Adrenal gland (tissue), 12 donors: ENCODE results near the gene PSMB7. TPM values are rescaled to one million over a fixed set of nuclear protein-coding genes. Genes with fewer than 3 reads are reported as not detected.

Experiments
- DNase-seq, 7 donors: peaks; one replicate each; pipeline ENCODE4 v3.0.0-alpha.2; 2019 to 2020
- H3K27ac ChIP-seq, 5 donors: fragments of 200-600 bp; sonication (generic) in 4 of 5; 1 replicate in 3 of 5; 2 replicates in 2 of 5; pipeline versions ENCODE4 v1.5.1 to v1.8.0; 2016 to 2020; ENCODE audit warnings: mild to moderate bottlenecking in 1 of 5
- H3K27me3 ChIP-seq: fragments of 200-600 bp; 2 replicates; pipeline ENCODE4 v1.8.0; 2021
- H3K36me3 ChIP-seq, 2 donors: fragments of 200-600 bp; replicated peaks in 1 of 2; 1 replicate in 1 of 2; 2 replicates in 1 of 2; pipeline versions ENCODE4 v1.5.1 to v1.8.0; 2018 to 2022
- H3K4me1 ChIP-seq, 2 donors: fragments of 200-600 bp; replicated peaks in 1 of 2; 1 replicate in 1 of 2; 2 replicates in 1 of 2; pipeline versions ENCODE4 v1.5.1 to v1.8.0; 2018 to 2021
- H3K4me3 ChIP-seq, 4 donors: fragments of 200-600 bp; sonication (generic) in 3 of 4; one replicate each; pipeline ENCODE4 v1.5.1; 2016 to 2018
- H3K9me3 ChIP-seq, 3 donors: fragments of 200-600 bp; sonication (generic) in 1 of 3; replicated peaks in 1 of 3; 1 replicate in 2 of 3; 2 replicates in 1 of 3; pipeline versions ENCODE4 v1.5.1 to v1.8.0; 2016 to 2021
- POLR2A ChIP-seq, 2 donors: fragments of 450-650 bp; IDR thresholded peaks; one replicate each; pipeline ENCODE4 v1.6.1; 2017; ENCODE audit warnings: antibody characterized with exemption in 2 of 2, mild to moderate bottlenecking in 2 of 2, moderate library complexity in 1 of 2
- WGBS, 4 donors: extraction: QIAGEN DNeasy Blood & Tissue Kit in 2 of 4; methylation state at CpG; one replicate each; pipeline versions ENCODE4 v1.1.5 to v1.1.7; 2013 to 2017; 5-methylcytosine and 5-hydroxymethylcytosine counted together
- intact Hi-C, 2 donors: fragments of 100-400 bp; cut with DNase I; formaldehyde crosslinking; loops; one replicate each; pipeline versions ENCODE4 v1.14.1 to v1.15.0; 2022 to 2023
- polyA plus RNA-seq, 3 donors: library from polyadenylated mRNA; stranded (reverse); fragments of 200-250 nt in 2 of 3; fragments of 350-450 nt in 1 of 3; fragmentation: Illumina TruSeq in 1 of 3; extraction: RNeasy Lipid Tissue Mini Kit (QIAGEN cat#74804) in 1 of 3; gene quantifications; one replicate each; pipeline ENCODE4 v1.2.3, GENCODE V29; 2013 to 2014
- total RNA-seq, 9 donors: library from RNA; depleted of rRNA in 4 of 9; stranded (reverse); fragments of >200 nt in 4 of 9; fragments of 120-200 nt in 1 of 9; fragmentation: NEBNext Ultra II Directional in 1 of 9; extraction: Animal tissue kit (Norgen Biotek cat#: 25700) in 1 of 9; gene quantifications; one replicate each; pipeline versions ENCODE4 v1.1.0 to v1.2.4, GENCODE V29; 2013 to 2023
- TF ChIP-seq, protein P1 (sequence below), 6 experiments: fragments of 450-650 bp in 4 of 6; fragments of 200-600 bp in 2 of 6; sonication (generic) in 1 of 6; IDR thresholded peaks; 1 replicate in 5 of 6; 2 replicates in 1 of 6; pipeline versions ENCODE4 v1.5.1 to v1.8.0; 2016 to 2021; ENCODE audit warnings: antibody characterized with exemption in 6 of 6, mild to moderate bottlenecking in 2 of 6, moderate library complexity in 1 of 6
- donor health status: healthy with polysubstance abuse.
- donor health status: Bipolar disorder and iron deficiency.
- donor health status: DM: yes; HTN: yes; CAD: no.
- donor health status: DM: no; HTN: no; CAD: no.
- donor health status: DM: no; HTN: no; CAD: no.
- donor health status: DM: yes; HTN: yes; CAD: no.

Gene PSMB7
- total and polyA plus RNA-seq, 12 donors = 107 to 427 (median 178) TPM

- H3K4me1 ChIP-seq = peaks cover 17 to 51% of the 10 kb centered on the region in 2 donors
- no peaks in the 10 kb centered on the region for H3K9me3 ChIP-seq
- H3K27me3 ChIP-seq = no peaks in the 10 kb centered on the region
- H3K27ac ChIP-seq = no peak overlapping the region
- TF ChIP-seq, protein P1, sequence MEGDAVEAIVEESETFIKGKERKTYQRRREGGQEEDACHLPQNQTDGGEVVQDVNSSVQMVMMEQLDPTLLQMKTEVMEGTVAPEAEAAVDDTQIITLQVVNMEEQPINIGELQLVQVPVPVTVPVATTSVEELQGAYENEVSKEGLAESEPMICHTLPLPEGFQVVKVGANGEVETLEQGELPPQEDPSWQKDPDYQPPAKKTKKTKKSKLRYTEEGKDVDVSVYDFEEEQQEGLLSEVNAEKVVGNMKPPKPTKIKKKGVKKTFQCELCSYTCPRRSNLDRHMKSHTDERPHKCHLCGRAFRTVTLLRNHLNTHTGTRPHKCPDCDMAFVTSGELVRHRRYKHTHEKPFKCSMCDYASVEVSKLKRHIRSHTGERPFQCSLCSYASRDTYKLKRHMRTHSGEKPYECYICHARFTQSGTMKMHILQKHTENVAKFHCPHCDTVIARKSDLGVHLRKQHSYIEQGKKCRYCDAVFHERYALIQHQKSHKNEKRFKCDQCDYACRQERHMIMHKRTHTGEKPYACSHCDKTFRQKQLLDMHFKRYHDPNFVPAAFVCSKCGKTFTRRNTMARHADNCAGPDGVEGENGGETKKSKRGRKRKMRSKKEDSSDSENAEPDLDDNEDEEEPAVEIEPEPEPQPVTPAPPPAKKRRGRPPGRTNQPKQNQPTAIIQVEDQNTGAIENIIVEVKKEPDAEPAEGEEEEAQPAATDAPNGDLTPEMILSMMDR (IDR thresholded peaks at IDR 0.05) = no peak
- no peak for TF ChIP-seq POLR2A (IDR thresholded peaks at IDR 0.05)
- DNase-seq = no peak
- intact Hi-C loops = no loop called here
- peaks cover 0 to 28% of the 10 kb centered on the region in 2 donors for H3K36me3 ChIP-seq
- no peak overlapping the region for H3K4me3 ChIP-seq
- WGBS, 4 donors = 93 to 96% (median 94%) methylated on average over 17 to 19 of the region's 19 CpGs
Measured at GRCh38 chr9:124356745-124357390, 58.4 kb downstream of the PSMB7 start.

DNA sequence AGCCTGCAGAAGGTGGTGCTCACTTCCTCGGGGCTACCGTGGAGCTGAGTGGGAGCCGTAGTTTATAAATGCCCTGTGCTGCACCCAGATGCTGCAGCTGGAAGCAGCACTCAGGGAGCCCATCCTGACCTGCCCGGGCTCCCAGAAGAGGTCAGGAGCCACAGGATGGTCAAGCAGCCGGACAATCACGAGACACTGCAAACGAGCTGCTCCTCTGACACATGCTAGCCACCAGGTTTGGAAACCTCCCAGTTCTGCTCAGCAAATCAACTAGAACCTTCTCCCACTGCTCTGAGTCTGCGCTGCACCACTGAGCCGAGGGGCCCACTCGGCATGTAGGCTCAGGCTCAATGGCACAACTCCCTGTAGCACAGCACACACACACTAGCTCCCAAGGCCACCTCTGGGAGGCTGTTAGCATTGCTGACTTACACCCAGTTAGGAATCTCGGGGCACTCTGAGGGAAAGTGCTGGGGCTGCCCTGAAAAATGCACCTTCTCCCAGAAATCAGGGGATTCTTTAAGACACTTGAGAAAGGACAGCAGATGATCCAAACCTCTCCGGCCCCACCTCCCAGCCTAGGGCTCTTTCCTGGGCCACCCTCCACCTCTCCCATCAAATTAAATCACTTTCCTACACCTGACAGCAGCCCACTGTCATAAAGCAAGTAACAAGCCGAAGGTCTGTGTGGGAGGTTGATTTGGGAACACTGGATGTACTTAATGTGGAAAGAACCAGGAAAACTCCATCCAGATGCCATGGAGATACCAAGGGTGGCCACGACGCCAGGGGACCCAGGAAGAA, 59.1 kb downstream of the PSMB7 start:
- intact Hi-C loops = no loop called here
- peak in 5 of 7 donors; percentile 54 to 70 (median 57) for DNase-seq
- no peak overlapping the region for H3K27ac ChIP-seq
- H3K9me3 ChIP-seq = no peaks in the 10 kb centered on the region
- no peaks in the 10 kb centered on the region for H3K27me3 ChIP-seq
- TF ChIP-seq POLR2A (IDR thresholded peaks at IDR 0.05) = no peak
- TF ChIP-seq, protein P1 (IDR thresholded peaks at IDR 0.05) = no peak
- H3K4me3 ChIP-seq = no peak overlapping the region
- peaks cover 0 to 35% of the 10 kb centered on the region in 2 donors for H3K36me3 ChIP-seq
- peaks cover 17 to 51% of the 10 kb centered on the region in 2 donors for H3K4me1 ChIP-seq
- WGBS, 4 donors = 75 to 80% (median 75%) methylated on average over 12 to 15 of the region's 15 CpGs

- Histone ChIP-seq H3K4me3 (no peak overlapping the region), H3K27ac (no peak overlapping the region), H3K9me3 (no peaks in the 10 kb centered on the region), H3K36me3 (peaks cover 0 to 43% of the 10 kb centered on the region in 2 donors), H3K4me1 (peaks cover 17 to 44% of the 10 kb centered on the region in 2 donors), H3K27me3 (no peaks in the 10 kb centered on the region)
- no peak for TF ChIP-seq POLR2A (IDR thresholded peaks at IDR 0.05)
- TF ChIP-seq, protein P1 (IDR thresholded peaks at IDR 0.05) = no peak
- intact Hi-C loops = no loop called here
- WGBS, 4 donors = 90 to 94% (median 93%) methylated on average over 14 to 21 of the region's 21 CpGs
- no peak for DNase-seq
Measured at GRCh38 chr9:124355039-124355940, 60.0 kb downstream of the PSMB7 start.
